Measurements from ENCODE around the gene ARHGAP24.

- TF ChIP-seq CTCF (IDR thresholded peaks at IDR 0.05; ENCODE audit: poor library complexity) (no peak), EZH2phosphoT487 (IDR thresholded peaks at IDR 0.05; ENCODE audit: low read depth, severe bottlenecking, unreplicated experiment) (no peak)
Observed at GRCh38 chr4:85762529-85762871, 287.6 kb downstream of the ARHGAP24 start.
